ENCODE data around the gene PNMA3.

DNA sequence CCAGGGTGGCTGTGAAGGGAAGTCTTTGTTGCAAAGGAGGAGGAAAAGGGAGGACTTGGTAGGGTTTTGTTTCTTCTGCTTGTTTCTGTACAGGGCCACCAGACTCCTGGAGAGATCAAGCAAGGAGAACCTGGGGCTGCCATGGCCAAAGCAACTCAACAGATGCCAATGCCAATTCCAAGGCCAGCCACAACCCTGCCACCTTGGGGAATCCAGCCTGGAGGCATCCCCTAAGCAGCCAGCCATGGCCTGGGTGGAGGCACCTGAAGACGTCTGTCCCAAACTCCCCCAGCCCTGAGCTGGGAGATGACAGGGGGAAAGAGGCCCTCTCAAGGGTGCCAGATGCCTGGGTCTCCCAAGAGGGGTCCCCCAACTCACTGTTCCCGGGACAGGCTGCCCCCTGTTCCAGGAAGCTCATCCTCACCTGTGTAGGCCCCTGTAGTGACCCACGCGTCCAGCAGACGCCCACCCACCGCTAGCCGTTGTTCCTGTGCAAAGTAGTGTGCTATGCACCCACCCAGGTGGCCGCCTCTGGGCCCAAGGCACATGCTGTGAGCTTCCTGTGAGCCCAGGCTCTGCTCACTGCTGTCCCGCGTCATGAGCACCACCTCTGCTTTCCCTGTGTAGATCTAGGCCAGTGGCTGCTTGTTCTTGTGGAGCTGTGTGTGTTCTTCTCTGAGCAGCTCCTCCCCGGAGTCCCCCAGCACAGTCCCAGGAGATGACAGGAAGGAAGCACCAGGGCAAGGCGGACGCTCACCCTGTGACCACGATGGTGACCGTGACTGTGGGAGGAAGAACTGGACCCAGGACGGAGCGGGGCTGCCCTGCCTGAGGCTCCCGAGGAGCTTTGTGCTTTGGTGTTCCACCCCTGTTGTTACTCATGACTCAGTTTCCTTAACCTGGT is 3.2 kb downstream of the PNMA3 start:
- TF ChIP-seq, protein P1, sequence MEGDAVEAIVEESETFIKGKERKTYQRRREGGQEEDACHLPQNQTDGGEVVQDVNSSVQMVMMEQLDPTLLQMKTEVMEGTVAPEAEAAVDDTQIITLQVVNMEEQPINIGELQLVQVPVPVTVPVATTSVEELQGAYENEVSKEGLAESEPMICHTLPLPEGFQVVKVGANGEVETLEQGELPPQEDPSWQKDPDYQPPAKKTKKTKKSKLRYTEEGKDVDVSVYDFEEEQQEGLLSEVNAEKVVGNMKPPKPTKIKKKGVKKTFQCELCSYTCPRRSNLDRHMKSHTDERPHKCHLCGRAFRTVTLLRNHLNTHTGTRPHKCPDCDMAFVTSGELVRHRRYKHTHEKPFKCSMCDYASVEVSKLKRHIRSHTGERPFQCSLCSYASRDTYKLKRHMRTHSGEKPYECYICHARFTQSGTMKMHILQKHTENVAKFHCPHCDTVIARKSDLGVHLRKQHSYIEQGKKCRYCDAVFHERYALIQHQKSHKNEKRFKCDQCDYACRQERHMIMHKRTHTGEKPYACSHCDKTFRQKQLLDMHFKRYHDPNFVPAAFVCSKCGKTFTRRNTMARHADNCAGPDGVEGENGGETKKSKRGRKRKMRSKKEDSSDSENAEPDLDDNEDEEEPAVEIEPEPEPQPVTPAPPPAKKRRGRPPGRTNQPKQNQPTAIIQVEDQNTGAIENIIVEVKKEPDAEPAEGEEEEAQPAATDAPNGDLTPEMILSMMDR (IDR thresholded peaks at IDR 0.05), result no peak
- no peak for TF ChIP-seq POLR2A (IDR thresholded peaks at IDR 0.05)
